ENCODE measurements around the gene ETNK2.
"Not testable (repeated sequence)": the region's sequence is repeated elsewhere in the genome, so short reads cannot be mapped to it uniquely, and the experiment has no call there.

GRCh38 chr1:204090132-204090531 is 61.7 kb downstream of the ETNK2 start:
- not testable (repeated sequence) for TF ChIP-seq CTCF, POLR2A (IDR thresholded peaks at IDR 0.05)

Measured in uterus (tissue), 2 donors.